Epithelial cell of proximal tubule (primary cell): ENCODE measurements around the gene ACADS. TPM values are rescaled to one million over a fixed set of nuclear protein-coding genes. Genes with fewer than 3 reads are reported as not detected.

ENCODE experiments used
- DNase-seq: peaks from one replicate; pipeline ENCODE4 v3.0.0-alpha.2; 2011; ENCODE audit warnings: low read depth
- H3K4me3 ChIP-seq: 2 replicates; pipeline ENCODE4 v1.5.1; 2011; ENCODE audit warnings: low read depth, mild to moderate bottlenecking, low read length
- CTCF ChIP-seq: conservative IDR thresholded peaks from 2 replicates; pipeline ENCODE4 v1.5.1; 2012; ENCODE audit warnings: low read depth, mild to moderate bottlenecking, low read length
- total RNA-seq: library from RNA; depleted of rRNA; stranded (reverse); fragments of >200 nt; gene quantifications from 2 replicates; pipeline ENCODE4 v1.2.3, GENCODE V29; 2015

ACADS gene
- total RNA-seq, 1 donor from 2014 or later = 25.3 TPM

GRCh38 chr12:120686151-120686689 lies 39.4 kb upstream of the ACADS start:
- H3K4me3 ChIP-seq = peak overlapping the region; percentile 87
- peak; percentile 70 for DNase-seq
- TF ChIP-seq CTCF = no peak

- peak within 1 kb of the TSS; percentile 87 for H3K4me3 ChIP-seq
- DNase-seq = peak; percentile 68
- peak; percentile 18 for TF ChIP-seq CTCF
Measured at GRCh38 chr12:120686690-120687577, 38.7 kb upstream of the ACADS start, which contains the start of gene MLEC. Gene MLEC, plus strand, starts transcription at chr12:120687149. Its CDS starts 148 bp downstream, at chr12:120687297.

GRCh38 chr12:120687578-120688289 lies 37.9 kb upstream of the ACADS start:
- no peak for TF ChIP-seq CTCF
- DNase-seq = no peak
- peak overlapping the region; percentile 87 for H3K4me3 ChIP-seq

DNA sequence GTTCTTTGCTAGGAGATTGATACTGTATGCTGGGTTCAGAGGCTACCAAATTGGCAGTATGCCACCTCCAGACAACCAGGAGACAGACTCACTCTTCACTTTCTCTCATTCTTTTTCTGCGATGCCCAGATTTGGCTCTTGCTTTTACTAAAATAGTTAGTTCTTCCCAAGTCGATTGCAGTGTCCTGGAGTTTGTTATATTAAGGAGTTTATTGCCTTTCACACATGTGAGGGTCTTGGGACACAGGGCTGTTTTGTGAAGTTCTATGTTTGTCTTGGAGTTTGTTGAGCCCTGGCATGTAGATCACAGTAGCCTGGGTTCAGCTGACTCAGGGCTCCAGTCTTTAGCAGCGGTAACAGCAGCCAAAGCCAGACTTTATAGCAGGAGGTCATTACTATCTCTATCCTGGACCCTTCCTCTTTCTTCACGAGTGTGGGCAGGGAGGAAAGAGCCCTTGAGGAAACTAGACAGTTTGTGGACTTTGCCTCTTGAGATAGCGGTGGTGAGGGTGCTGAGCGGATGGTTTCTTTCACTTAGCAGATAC lies 37.0 kb upstream of the ACADS start:
- peak overlapping the region; percentile 87 for H3K4me3 ChIP-seq
- no peak for DNase-seq
- TF ChIP-seq CTCF = no peak

- TF ChIP-seq CTCF = no peak
- no peak for DNase-seq
Measured at GRCh38 chr12:120689397-120690082, 36.1 kb upstream of the ACADS start.

DNA sequence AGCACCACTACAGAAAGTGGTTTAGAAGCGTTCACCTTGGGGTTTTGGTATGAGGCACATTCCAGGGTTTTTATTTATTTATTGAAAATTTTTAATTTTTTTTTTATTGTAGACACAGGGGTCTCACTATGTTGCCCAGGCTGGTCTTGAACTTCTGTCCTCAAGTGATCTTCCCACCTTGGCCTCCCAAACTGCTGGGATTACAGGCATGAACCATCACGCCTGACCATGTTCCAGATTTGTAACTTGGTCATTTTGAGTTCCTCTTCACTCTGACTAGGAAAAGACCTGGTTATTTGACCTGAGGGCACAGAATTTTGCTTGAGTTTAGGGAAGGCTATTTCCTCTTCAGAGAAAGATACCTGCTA lies 35.6 kb upstream of the ACADS start:
- no peak overlapping the region for H3K4me3 ChIP-seq
- TF ChIP-seq CTCF = no peak

More at GRCh38 chr12:120689397-120690082, 36.1 kb upstream of the ACADS start:
- H3K4me3 ChIP-seq = peak overlapping the region; percentile 87

More for the DNA sequence above, 35.6 kb upstream of the ACADS start:
- no peak for DNase-seq
